ENCODE measurements around the gene SOD2. TPM values are rescaled to one million over a fixed set of nuclear protein-coding genes. Genes with fewer than 3 reads are reported as not detected.
"Not testable (repeated sequence)": the region's sequence is repeated elsewhere in the genome, so short reads cannot be mapped to it uniquely, and the experiment has no call there.

SOD2 gene
- total RNA-seq, 1 experiment from 2014 or later: 69.5 TPM

- Histone ChIP-seq H3K9me2 (replicated peaks; ENCODE audit: low read length) (no peaks in the 10 kb centered on the region), H3K36me3 (ENCODE audit: low read depth, low read length) (no peaks in the 10 kb centered on the region), H2AFZ (ENCODE audit: low read length) (no peak overlapping the region), H3K9me3 (ENCODE audit: low read length) (no peaks in the 10 kb centered on the region), H3F3A (ENCODE audit: low read length, unreplicated experiment) (no peaks in the 10 kb centered on the region), H3K27me3 (ENCODE audit: low read length) (no peaks in the 10 kb centered on the region), H4K20me1 (ENCODE audit: low read length) (no peaks in the 10 kb centered on the region), H3K27ac (ENCODE audit: low read length) (no peak overlapping the region), H3K4me3 (ENCODE audit: low read length) (no peak overlapping the region), H3K9ac (ENCODE audit: low read length) (no peak overlapping the region), H3K4me1 (ENCODE audit: insufficient read depth, low read length) (peaks cover 9% of the 10 kb centered on the region), H3K4me2 (ENCODE audit: low read length) (no peak overlapping the region), H3K79me2 (ENCODE audit: low read length) (no peaks in the 10 kb centered on the region; the same call in none of the 2 replicates)
- CTCF ChIA-PET: no interaction called here
- no TSS peak for BruUV-seq (replicated peaks)
- POLR2A ChIA-PET (ENCODE audit: unreplicated experiment): no interaction called here
- intact Hi-C loops (cut with micrococcal nuclease): no loop called here
- DNase-seq (no peak), ATAC-seq (no peak)
- TF ChIP-seq EZH2phosphoT487 (IDR thresholded peaks at IDR 0.05; ENCODE audit: borderline replicate concordance, low read length): no peak
- no peak for TF ChIP-seq CTCF (conservative IDR thresholded peaks at IDR 0.05; ENCODE audit: low read depth, low read length)
- TF ChIP-seq EZH2 (IDR thresholded peaks at IDR 0.05; ENCODE audit: low read length, unreplicated experiment): no peak
Measured at GRCh38 chr6:159713984-159714383, 20.9 kb upstream of the SOD2 start.

GRCh38 chr6:159712389-159712788 lies 19.3 kb upstream of the SOD2 start:
- BruUV-seq (replicated peaks): not testable (repeated sequence)

GRCh38 chr6:159710603-159711002 lies 17.6 kb upstream of the SOD2 start:
- H3K27ac ChIP-seq (ENCODE audit: low read length); H3K9me3 ChIP-seq (ENCODE audit: low read length); ATAC-seq; H3K36me3 ChIP-seq (ENCODE audit: low read depth, low read length); H3K4me1 ChIP-seq (ENCODE audit: insufficient read depth, low read length); H3K27me3 ChIP-seq (ENCODE audit: low read length); H3K9me2 ChIP-seq (replicated peaks; ENCODE audit: low read length); intact Hi-C loops (cut with micrococcal nuclease); DNase-seq; H3F3A ChIP-seq (ENCODE audit: low read length, unreplicated experiment); H2AFZ ChIP-seq (ENCODE audit: low read length); CTCF ChIA-PET; H3K4me2 ChIP-seq (ENCODE audit: low read length); BruUV-seq (replicated peaks); POLR2A ChIA-PET (ENCODE audit: unreplicated experiment); H3K9ac ChIP-seq (ENCODE audit: low read length); H3K4me3 ChIP-seq (ENCODE audit: low read length); H3K79me2 ChIP-seq (ENCODE audit: low read length); H4K20me1 ChIP-seq (ENCODE audit: low read length): not testable (repeated sequence)

More at GRCh38 chr6:159712389-159712788, 19.3 kb upstream of the SOD2 start:
- H4K20me1 ChIP-seq (ENCODE audit: low read length); H3K4me1 ChIP-seq (ENCODE audit: insufficient read depth, low read length); H3K9me3 ChIP-seq (ENCODE audit: low read length); H3F3A ChIP-seq (ENCODE audit: low read length, unreplicated experiment); ATAC-seq; POLR2A ChIA-PET (ENCODE audit: unreplicated experiment); H3K4me2 ChIP-seq (ENCODE audit: low read length); DNase-seq; intact Hi-C loops (cut with micrococcal nuclease); H3K27me3 ChIP-seq (ENCODE audit: low read length); H3K79me2 ChIP-seq (ENCODE audit: low read length); H3K36me3 ChIP-seq (ENCODE audit: low read depth, low read length); H3K9me2 ChIP-seq (replicated peaks; ENCODE audit: low read length); CTCF ChIA-PET; H2AFZ ChIP-seq (ENCODE audit: low read length); H3K27ac ChIP-seq (ENCODE audit: low read length); H3K4me3 ChIP-seq (ENCODE audit: low read length); H3K9ac ChIP-seq (ENCODE audit: low read length): not testable (repeated sequence)

GRCh38 chr6:159701413-159701999 lies 8.5 kb upstream of the SOD2 start:
- Histone ChIP-seq H3K79me2 (ENCODE audit: low read length) (no peaks in the 10 kb centered on the region; the same call in 1 of the 2 replicates), H3K9me2 (replicated peaks; ENCODE audit: low read length) (no peaks in the 10 kb centered on the region), H2AFZ (ENCODE audit: low read length) (no peak overlapping the region), H3K27ac (ENCODE audit: low read length) (peak overlapping the region; percentile 67), H3K4me1 (ENCODE audit: insufficient read depth, low read length) (peaks cover 15% of the 10 kb centered on the region), H3K36me3 (ENCODE audit: low read depth, low read length) (no peaks in the 10 kb centered on the region), H4K20me1 (ENCODE audit: low read length) (no peaks in the 10 kb centered on the region), H3K4me2 (ENCODE audit: low read length) (0 out of 2 replicates have a peak overlapping the region, but pooled peaks have one; percentile 38), H3F3A (ENCODE audit: low read length, unreplicated experiment) (no peaks in the 10 kb centered on the region), H3K9ac (ENCODE audit: low read length) (peak overlapping the region; percentile 27; the same call in 1 of the 2 replicates), H3K4me3 (ENCODE audit: low read length) (no peak overlapping the region), H3K9me3 (ENCODE audit: low read length) (no peaks in the 10 kb centered on the region), H3K27me3 (ENCODE audit: low read length) (no peaks in the 10 kb centered on the region)
- intact Hi-C loops (cut with micrococcal nuclease): no loop called here
- ATAC-seq (peak; percentile 84), DNase-seq (peak; percentile 77)
- POLR2A ChIA-PET (ENCODE audit: unreplicated experiment): no interaction called here
- no TSS peak for BruUV-seq (replicated peaks)
- CTCF ChIA-PET: no interaction called here
- TF ChIP-seq EZH2 (IDR thresholded peaks at IDR 0.05; ENCODE audit: low read length, unreplicated experiment): no peak
- TF ChIP-seq EZH2phosphoT487 (IDR thresholded peaks at IDR 0.05; ENCODE audit: borderline replicate concordance, low read length): no peak
- no peak for TF ChIP-seq CTCF (conservative IDR thresholded peaks at IDR 0.05; ENCODE audit: low read depth, low read length)

Measured in PC-3 (cell line).